Left ventricle myocardium inferior (tissue), 1 donor: ENCODE results near the gene PCNA. TPM values are rescaled to one million over a fixed set of nuclear protein-coding genes. Genes with fewer than 3 reads are reported as not detected.
A peak's percentile ranks its signal among the peaks of the same experiment; 100 is the strongest.

Experiments
- DNase-seq: peaks from one replicate; pipeline ENCODE4 v3.0.0-alpha.2; 2020
- H3K27ac ChIP-seq: fragments of 200-600 bp; replicated peaks from 2 replicates; pipeline ENCODE4 v1.8.0; 2021
- H3K27me3 ChIP-seq: fragments of 200-600 bp; 2 replicates; pipeline ENCODE4 v1.8.0; 2021; ENCODE audit warnings: low read depth
- H3K36me3 ChIP-seq: fragments of 200-600 bp; 2 replicates; pipeline ENCODE4 v1.8.0; 2021
- H3K4me1 ChIP-seq: fragments of 200-600 bp; 2 replicates; pipeline ENCODE4 v1.8.0; 2021
- H3K4me3 ChIP-seq: fragments of 200-600 bp; 2 replicates; pipeline ENCODE4 v1.8.0; 2021; ENCODE audit warnings: mild to moderate bottlenecking, moderate library complexity
- H3K9me3 ChIP-seq: fragments of 200-600 bp; replicated peaks from 2 replicates; pipeline ENCODE4 v1.8.0; 2021
- intact Hi-C: fragments of 100-400 bp; cut with micrococcal nuclease; formaldehyde crosslinking; loops from one replicate; pipeline ENCODE4 v1.11.0; 2022
- long read RNA-seq: library from polyadenylated mRNA; unstranded; transcript quantifications from one replicate; pipeline ENCODE4 v2.0.0, GENCODE V29; 2021
- total RNA-seq: library from RNA; stranded (reverse); fragmentation: NEBNext Ultra II Directional; extraction: Animal tissue kit (Norgen Biotek cat#: 25700); gene quantifications from one replicate; pipeline ENCODE4 v1.2.1, GENCODE V29; 2021
- TF ChIP-seq, protein P1 (sequence below): fragments of 200-600 bp; IDR thresholded peaks from 2 replicates; pipeline ENCODE4 v1.8.0; 2021; ENCODE audit warnings: antibody characterized with exemption, mild to moderate bottlenecking, borderline replicate concordance
- donor health status: DM: no; HTN: yes; CAD: no; lungs with severe emphysema.

PCNA gene
- 28.0 TPM for total RNA-seq
- long read RNA-seq, transcript PCNA-202 (7 exons, 1,359 nt): major isoform, 11 of 19 reads
- long read RNA-seq, transcript PCNA-201 (6 exons, 1,344 nt): minor isoform, 7 of 19 reads
- long read RNA-seq, partial matches to known transcripts: 0 of 19 reads
- long read RNA-seq, other reads (novel, unspliced or antisense): 1 of 19 reads

DNA sequence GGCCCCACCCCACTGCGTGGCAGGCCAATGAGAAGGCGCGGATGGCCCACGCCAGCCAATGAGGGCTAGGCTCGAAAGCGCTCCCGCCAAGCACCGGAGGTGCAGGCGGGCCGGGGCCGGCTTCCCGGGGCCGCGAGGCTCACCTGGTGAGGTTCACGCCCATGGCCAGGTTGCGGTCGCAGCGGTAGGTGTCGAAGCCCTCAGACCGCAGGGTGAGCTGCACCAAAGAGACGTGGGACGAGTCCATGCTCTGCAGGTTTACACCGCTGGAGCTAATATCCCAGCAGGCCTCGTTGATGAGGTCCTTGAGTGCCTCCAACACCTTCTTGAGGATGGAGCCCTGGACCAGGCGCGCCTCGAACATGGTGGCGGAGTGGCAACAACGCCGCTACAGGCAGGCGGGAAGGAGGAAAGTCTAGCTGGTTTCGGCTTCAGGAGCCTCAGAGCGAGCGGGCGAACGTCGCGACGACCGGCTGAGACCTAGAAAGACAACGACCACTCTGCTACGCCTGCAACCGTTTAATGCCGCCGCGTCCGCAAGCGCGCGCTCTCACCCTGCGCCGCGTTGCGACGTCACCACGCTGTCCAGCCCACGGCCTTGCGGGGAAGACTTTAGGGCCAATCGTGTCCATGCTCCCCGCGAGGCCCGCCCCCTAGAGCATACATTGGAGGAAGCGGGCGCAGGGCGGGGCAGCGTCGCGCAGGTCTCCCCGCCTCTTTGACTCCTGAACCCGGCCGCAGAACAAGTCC, at the start of gene PCNA:
Gene PCNA, minus strand, starts transcription at position 524 of the 750 bp plus-strand sequence. Its CDS starts 160 bp downstream, at position 364.
- DNase-seq: peak; percentile 98
- TF ChIP-seq, protein P1, sequence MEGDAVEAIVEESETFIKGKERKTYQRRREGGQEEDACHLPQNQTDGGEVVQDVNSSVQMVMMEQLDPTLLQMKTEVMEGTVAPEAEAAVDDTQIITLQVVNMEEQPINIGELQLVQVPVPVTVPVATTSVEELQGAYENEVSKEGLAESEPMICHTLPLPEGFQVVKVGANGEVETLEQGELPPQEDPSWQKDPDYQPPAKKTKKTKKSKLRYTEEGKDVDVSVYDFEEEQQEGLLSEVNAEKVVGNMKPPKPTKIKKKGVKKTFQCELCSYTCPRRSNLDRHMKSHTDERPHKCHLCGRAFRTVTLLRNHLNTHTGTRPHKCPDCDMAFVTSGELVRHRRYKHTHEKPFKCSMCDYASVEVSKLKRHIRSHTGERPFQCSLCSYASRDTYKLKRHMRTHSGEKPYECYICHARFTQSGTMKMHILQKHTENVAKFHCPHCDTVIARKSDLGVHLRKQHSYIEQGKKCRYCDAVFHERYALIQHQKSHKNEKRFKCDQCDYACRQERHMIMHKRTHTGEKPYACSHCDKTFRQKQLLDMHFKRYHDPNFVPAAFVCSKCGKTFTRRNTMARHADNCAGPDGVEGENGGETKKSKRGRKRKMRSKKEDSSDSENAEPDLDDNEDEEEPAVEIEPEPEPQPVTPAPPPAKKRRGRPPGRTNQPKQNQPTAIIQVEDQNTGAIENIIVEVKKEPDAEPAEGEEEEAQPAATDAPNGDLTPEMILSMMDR: peak; percentile 31
- H3K9me3 ChIP-seq: no peaks in the 10 kb centered on the region
- no peaks in the 10 kb centered on the region for H3K27me3 ChIP-seq
- H3K4me3 ChIP-seq: peak within 1 kb of the TSS; percentile 92
- H3K27ac ChIP-seq: peak within 1 kb of the TSS; percentile 94
- H3K4me1 ChIP-seq: peaks cover 41% of the 10 kb centered on the region
- intact Hi-C loops: no loop called here
- peaks cover 37% of the 10 kb centered on the region for H3K36me3 ChIP-seq

DNA sequence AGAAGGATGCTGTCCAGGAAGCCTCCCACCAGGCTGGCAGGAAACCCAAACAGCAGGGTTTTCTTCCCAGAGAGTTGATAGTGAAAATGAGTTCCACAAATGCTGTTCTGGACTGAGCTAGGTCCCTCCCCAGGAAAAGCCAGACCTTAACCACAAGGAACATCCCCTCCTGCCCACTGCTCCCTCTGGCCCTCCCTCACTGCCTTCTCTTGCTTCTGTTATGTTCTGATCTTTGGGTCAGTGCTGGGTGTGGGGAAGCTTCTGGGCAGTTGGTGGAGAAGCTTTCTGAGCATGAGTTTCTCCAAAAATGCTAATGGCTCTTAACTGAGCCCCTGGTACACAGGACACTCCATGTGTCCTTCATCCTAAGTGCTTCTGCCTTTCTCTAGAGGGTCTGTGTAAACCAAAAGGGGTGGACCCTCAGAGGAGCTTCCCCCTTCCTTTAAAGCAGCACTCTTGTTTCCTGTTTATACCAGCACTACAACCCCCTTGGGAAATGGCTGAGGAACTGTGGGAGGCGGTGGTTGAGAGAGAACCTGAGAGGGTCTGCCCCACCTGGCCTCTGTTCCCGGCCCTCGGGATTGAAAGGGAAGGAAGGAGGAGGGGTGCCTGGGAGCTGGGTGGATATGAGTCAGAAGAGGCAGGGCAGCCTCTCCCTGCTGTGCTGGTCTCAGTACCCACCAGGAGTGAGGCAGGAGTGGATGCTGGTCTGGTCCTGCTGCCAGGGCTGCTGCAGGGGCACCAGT, 49.1 kb upstream of the PCNA start:
- no peak for DNase-seq
- intact Hi-C loops: no loop called here
- H3K4me3 ChIP-seq: peak overlapping the region; percentile 15

DNA sequence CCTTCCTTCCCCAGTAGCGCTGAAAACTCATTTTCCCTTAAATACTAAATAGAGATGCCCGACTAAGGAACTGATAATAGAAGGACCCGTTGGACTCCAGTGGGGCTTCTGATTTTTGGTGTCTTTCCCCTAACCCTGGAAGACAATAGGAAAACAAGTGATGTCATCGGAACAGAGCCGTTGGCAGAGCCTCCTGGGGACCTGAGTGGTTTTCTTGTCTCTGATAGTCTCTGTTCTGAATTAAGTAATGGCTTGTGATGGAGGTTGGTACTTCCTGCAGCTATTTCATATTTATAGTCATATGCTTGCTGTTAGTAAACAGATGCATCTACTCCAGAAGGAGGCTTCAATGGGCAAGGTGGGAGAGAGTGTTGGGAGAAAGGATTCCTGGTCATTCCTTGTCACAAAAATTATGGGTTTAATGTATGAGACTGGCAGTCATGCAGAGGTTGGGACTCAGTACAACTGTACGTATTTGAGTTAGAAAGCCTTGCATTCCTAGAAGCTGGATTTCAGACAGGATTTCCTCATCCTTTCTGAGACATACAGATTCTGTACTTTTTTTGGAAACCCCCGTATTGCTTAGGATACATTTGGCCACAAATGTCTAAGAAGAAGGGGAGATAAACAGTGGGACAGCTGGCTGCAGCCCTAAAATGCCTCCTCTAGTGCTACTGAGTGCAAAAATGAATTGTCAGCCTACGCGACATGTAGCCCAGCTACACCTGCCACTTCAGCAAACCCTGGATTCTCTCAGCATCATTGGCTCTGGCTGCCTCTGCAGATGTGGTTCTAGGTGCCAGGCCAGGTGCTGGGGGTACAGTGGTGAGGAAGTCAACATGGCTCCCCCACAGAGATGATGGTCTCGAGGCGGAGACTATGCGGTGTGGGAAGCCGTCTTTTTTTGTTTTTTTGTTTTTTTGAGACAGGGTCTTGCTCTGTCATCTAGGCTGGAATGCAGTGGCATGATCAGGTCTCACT, 45.2 kb upstream of the PCNA start:
- DNase-seq: no peak
- H3K36me3 ChIP-seq: no peaks in the 10 kb centered on the region
- no peaks in the 10 kb centered on the region for H3K27me3 ChIP-seq
- no peak overlapping the region for H3K4me3 ChIP-seq
- H3K4me1 ChIP-seq: peaks cover 92% of the 10 kb centered on the region
- H3K9me3 ChIP-seq: no peaks in the 10 kb centered on the region
- intact Hi-C loops: no loop called here
- TF ChIP-seq, protein P1: no peak
- H3K27ac ChIP-seq: peak overlapping the region; percentile 42

More for the DNA sequence above, 49.1 kb upstream of the PCNA start:
- peak overlapping the region; percentile 88 for H3K27ac ChIP-seq
- H3K27me3 ChIP-seq: no peaks in the 10 kb centered on the region
- no peaks in the 10 kb centered on the region for H3K9me3 ChIP-seq
- H3K36me3 ChIP-seq: peaks cover 5% of the 10 kb centered on the region
- H3K4me1 ChIP-seq: peaks cover 100% of the 10 kb centered on the region
- TF ChIP-seq, protein P1: no peak

DNA sequence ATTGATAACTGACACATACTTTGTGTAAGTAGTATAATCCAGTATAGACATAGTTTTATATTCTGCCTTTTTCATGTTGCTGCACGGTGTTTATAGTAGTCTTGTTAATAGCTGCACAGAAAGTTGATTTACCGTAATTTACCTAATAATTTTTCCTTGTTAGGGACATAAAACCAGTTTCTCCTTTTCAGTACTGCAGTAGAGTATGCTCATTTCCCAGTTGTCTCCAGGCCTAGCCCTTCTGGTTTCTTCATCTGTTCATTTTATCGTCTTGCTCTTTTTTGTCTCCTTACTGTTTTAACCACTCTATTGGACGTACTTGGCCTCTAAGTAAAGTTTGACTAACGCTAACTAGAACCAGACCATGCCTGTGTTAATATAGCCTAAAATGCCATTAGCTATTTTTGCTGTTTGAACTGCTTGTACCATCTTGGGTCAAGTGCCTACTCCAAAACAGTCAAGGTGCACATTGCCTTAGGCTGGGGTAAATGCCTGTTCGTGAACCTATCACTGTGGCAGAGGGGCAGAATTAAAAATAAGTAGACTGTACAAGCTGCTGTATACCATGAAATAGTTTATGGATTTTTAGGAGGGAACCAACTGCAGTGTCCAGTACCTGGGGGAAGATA, 41.9 kb upstream of the PCNA start:
- no peak for DNase-seq
- H3K27ac ChIP-seq: peak overlapping the region; percentile 64
- intact Hi-C loops: no loop called here
- no peaks in the 10 kb centered on the region for H3K36me3 ChIP-seq
- no peak overlapping the region for H3K4me3 ChIP-seq
- H3K4me1 ChIP-seq: peaks cover 91% of the 10 kb centered on the region
- TF ChIP-seq, protein P1: no peak
- H3K9me3 ChIP-seq: no peaks in the 10 kb centered on the region
- no peaks in the 10 kb centered on the region for H3K27me3 ChIP-seq
